Keratinocyte (primary cell): ENCODE data around the gene KRT78. TPM values are rescaled to one million over a fixed set of nuclear protein-coding genes. Genes with fewer than 3 reads are reported as not detected.
A peak's percentile ranks its signal among the peaks of the same experiment; 100 is the strongest.

ENCODE experiments used
- DNase-seq: peaks from one replicate; pipeline ENCODE4 v3.0.0-alpha.2; 2011; ENCODE audit warnings: low read depth, missing footprints, low spot score
- FAIRE-seq: peaks from 2 replicates; lab custom pipeline; 2011; peaks lifted over from hg19 to GRCh38; lab: Jason Lieb, UNC
- H2AFZ ChIP-seq: 2 replicates; pipeline ENCODE4 v1.6.0; 2012; ENCODE audit warnings: low read length, control low read depth, inconsistent platforms; ENCODE audit not compliant: control insufficient read depth
- H3K27ac ChIP-seq: 2 replicates; pipeline ENCODE4 v1.5.1; 2011; ENCODE audit warnings: low read length; ENCODE audit not compliant: control insufficient read depth, insufficient read depth
- H3K27me3 ChIP-seq: 3 replicates; pipeline ENCODE4 v1.6.0; 2011; ENCODE audit warnings: low read length; ENCODE audit not compliant: control insufficient read depth, insufficient read depth; ENCODE audit errors: extremely low read depth
- H3K36me3 ChIP-seq, 2 experiments: 2 replicates in 1 of 2; 3 replicates in 1 of 2; pipeline ENCODE4 v1.5.1; 2011; ENCODE audit warnings: low read length in 2 of 2, mild to moderate bottlenecking in 1 of 2; ENCODE audit not compliant: control insufficient read depth in 2 of 2, insufficient read depth in 2 of 2; ENCODE audit errors: extremely low read depth in 1 of 2
- H3K4me1 ChIP-seq: 3 replicates; pipeline ENCODE4 v1.5.1; 2011; ENCODE audit warnings: low read length; ENCODE audit not compliant: control insufficient read depth, insufficient read depth; ENCODE audit errors: extremely low read depth
- H3K4me2 ChIP-seq: 3 replicates; pipeline ENCODE4 v1.6.0; 2011; ENCODE audit warnings: low read depth, low read length; ENCODE audit not compliant: control insufficient read depth, insufficient read depth; ENCODE audit errors: extremely low read depth
- H3K4me3 ChIP-seq, 3 experiments: fragments of 200-600 bp in 1 of 3; sonication (generic) in 1 of 3; 2 replicates in 2 of 3; 3 replicates in 1 of 3; pipeline ENCODE4 v1.5.1; 2011 to 2016; ENCODE audit warnings: low read length in 3 of 3, mild to moderate bottlenecking in 3 of 3, control low read depth in 2 of 3, inconsistent platforms in 1 of 3, low read depth in 1 of 3, mixed read lengths in 1 of 3, mixed run types in 1 of 3, moderate library complexity in 1 of 3; ENCODE audit not compliant: control insufficient read depth in 2 of 3, insufficient read depth in 2 of 3; ENCODE audit errors: extremely low read depth in 1 of 3
- H3K79me2 ChIP-seq: 2 replicates; pipeline ENCODE4 v1.6.0; 2012; ENCODE audit warnings: low read length; ENCODE audit not compliant: control insufficient read depth, insufficient read depth
- H3K9ac ChIP-seq: 3 replicates; pipeline ENCODE4 v1.6.0; 2011; ENCODE audit warnings: low read length; ENCODE audit not compliant: control insufficient read depth, insufficient read depth; ENCODE audit errors: extremely low read depth
- H3K9me1 ChIP-seq: 3 replicates; pipeline ENCODE4 v1.6.0; 2011; ENCODE audit warnings: low read length; ENCODE audit not compliant: control insufficient read depth, insufficient read depth; ENCODE audit errors: extremely low read depth
- H3K9me3 ChIP-seq: 2 replicates; pipeline ENCODE4 v1.5.1; 2012; ENCODE audit warnings: low read depth, low read length; ENCODE audit not compliant: control insufficient read depth
- H4K20me1 ChIP-seq: 3 replicates; pipeline ENCODE4 v1.6.0; 2011; ENCODE audit warnings: low read length; ENCODE audit not compliant: control insufficient read depth, insufficient read depth; ENCODE audit errors: extremely low read depth
- CTCF ChIP-seq, 3 experiments: IDR thresholded peaks in 1 of 3; conservative IDR thresholded peaks in 1 of 3; optimal IDR thresholded peaks in 1 of 3; 2 replicates in 2 of 3; 3 replicates in 1 of 3; pipeline versions ENCODE3 to v1.5.1; 2011; ENCODE audit warnings: low read length in 3 of 3, mild to moderate bottlenecking in 3 of 3, moderate library complexity in 2 of 3, control low read depth in 1 of 3, inconsistent platforms in 1 of 3; ENCODE audit not compliant: insufficient read depth in 2 of 3; ENCODE audit errors: extremely low read depth in 1 of 3
- EZH2 ChIP-seq: IDR thresholded peaks from one replicate; pipeline ENCODE4 v1.6.1; 2012; ENCODE audit warnings: inconsistent platforms, mild to moderate bottlenecking, low read length, moderate library complexity
- dilution Hi-C: fragments of 300-500 bp; cut with MboI; formaldehyde crosslinking; loops from one replicate; pipeline ENCODE4 v1.7.0; 2020; ENCODE audit warnings: low sequenced_read_pairs; ENCODE audit not compliant: extremely low pct_ligation_motif_present
- polyA plus RNA-seq, 5 experiments: library from polyadenylated mRNA; depleted of rRNA in 3 of 5; stranded (reverse) in 3 of 5; stranded (forward) in 1 of 5; unstranded in 1 of 5; fragments of >200 nt; gene quantifications; 1 replicate in 1 of 5; 2 replicates in 3 of 5; 3 replicates in 1 of 5; pipeline versions ENCODE4 v1.2.1 to v1.2.3, GENCODE V29; 2011 to 2012; ENCODE audit warnings: missing spikeins in 2 of 5, low read depth in 1 of 5, low replicate concordance in 1 of 5

The KRT78 gene
- polyA plus RNA-seq, 1 donor (not counting 4 experiments of a cell fraction or from before 2014, with no cell fraction given), result 0.96 TPM

DNA sequence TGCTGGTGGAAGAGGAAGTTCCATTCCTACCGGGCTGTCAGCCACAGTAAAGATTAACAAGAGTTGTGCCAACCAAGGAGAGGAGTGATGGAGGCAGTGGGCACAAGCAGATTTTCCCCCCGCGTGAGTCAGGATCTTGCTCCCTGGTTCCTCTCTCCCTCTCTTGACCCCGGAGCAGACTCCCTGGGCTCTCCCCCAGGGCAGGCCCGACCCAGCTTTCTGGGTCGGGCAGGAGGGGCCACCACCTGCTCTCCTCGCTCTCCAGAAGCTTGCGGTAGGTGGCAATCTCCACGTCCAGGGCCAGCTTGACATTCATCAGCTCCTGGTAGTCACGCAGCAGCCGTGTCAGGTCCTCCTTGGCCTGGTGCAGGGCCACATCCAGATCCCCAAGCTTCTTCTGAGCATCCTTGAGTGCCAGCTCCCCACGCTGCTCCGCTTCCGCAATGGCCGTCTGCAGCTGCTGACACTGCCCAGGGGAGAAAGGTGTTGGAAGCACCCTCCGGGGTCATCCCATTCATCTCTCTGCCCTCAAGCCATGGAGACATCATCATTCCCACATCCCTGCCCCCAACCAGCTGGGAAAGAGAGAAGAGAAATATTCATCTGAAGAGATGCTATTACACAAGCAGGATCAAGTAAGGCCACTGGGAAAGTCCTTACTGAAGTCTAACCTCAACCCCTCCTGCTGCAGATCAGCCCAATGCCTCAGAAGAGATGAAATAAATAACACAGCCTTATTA, 25.9 kb downstream of the KRT78 start:
- Histone ChIP-seq H4K20me1 (peaks cover 4% of the 10 kb centered on the region), H3K36me3 (no peaks in the 10 kb centered on the region), H3K9me3 (no peaks in the 10 kb centered on the region), H2AFZ (no peak overlapping the region), H3K79me2 (no peaks in the 10 kb centered on the region), H3K4me1 (no peaks in the 10 kb centered on the region), H3K4me2 (no peak overlapping the region), H3K27me3 (peaks cover 24% of the 10 kb centered on the region), H3K9me1 (no peaks in the 10 kb centered on the region), H3K4me3 (no peak overlapping the region), H3K27ac (no peak overlapping the region), H3K9ac (no peak overlapping the region)
- DNase-seq (no peak), FAIRE-seq (no peak)
- dilution Hi-C loops, result no loop called here
- TF ChIP-seq CTCF (optimal IDR thresholded peaks at IDR 0.05 in 1 of 3, IDR thresholded peaks at IDR 0.05 in 1 of 3, conservative IDR thresholded peaks at IDR 0.05 in 1 of 3; ENCODE audit: extremely low read depth in 1 of 3, insufficient read depth in 2 of 3, low read length in 3 of 3), result no peak
- no peak for TF ChIP-seq EZH2

DNA sequence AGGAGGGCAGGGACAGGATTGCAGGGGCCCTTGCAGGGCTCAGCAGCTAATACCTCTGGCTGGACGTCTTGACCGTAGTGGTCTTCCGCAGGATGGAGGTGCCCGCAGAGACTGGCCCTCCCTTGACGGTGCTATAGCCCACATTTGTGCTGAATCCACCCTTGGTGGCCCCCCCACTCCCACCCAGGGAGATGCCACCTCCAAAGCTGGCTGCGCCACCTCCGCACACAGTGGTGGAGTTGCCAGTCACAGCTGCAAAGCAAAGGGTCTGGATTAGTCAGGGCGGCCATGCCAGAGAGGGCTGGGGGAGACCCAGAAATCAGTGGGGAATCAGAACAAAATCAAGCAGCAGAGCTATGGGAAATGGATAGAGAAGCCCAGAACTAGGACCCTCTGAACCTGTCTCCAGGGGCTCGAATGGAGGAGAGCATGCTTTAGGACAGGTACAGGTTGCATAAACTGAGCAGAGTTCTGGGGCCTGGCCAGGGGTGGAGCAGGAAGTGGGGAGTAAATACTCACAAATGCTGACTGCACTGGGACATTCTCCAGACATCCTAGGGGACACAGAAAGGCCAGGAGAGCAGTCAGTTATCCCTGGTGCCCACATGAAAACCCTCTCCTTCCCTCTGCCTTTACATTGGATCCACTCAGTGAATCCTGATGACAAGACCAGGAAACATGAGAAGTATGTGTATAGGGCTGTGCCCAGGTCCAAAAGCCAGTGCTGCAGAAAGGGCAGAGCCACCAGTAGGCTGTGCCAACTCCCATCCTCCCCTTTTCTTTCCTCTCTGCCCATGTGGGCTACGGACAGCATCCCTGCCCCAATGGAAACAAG, 26.8 kb downstream of the KRT78 start:
- no peaks in the 10 kb centered on the region for H3K4me1 ChIP-seq
- no peak for DNase-seq

More for the DNA sequence above, 26.8 kb downstream of the KRT78 start:
- no peak overlapping the region for H2AFZ ChIP-seq
- H3K9ac ChIP-seq, result no peak overlapping the region
- H3K36me3 ChIP-seq, result no peaks in the 10 kb centered on the region
- TF ChIP-seq CTCF (optimal IDR thresholded peaks at IDR 0.05 in 1 of 3, IDR thresholded peaks at IDR 0.05 in 1 of 3, conservative IDR thresholded peaks at IDR 0.05 in 1 of 3; ENCODE audit: extremely low read depth in 1 of 3, insufficient read depth in 2 of 3, low read length in 3 of 3) (no peak), EZH2 (no peak)
- peaks cover 4% of the 10 kb centered on the region for H4K20me1 ChIP-seq
- H3K27ac ChIP-seq, result no peak overlapping the region
- H3K27me3 ChIP-seq, result peaks cover 25% of the 10 kb centered on the region
- H3K9me1 ChIP-seq, result no peaks in the 10 kb centered on the region
- no peak overlapping the region for H3K4me3 ChIP-seq
- FAIRE-seq, result peak; percentile 32
- H3K79me2 ChIP-seq, result no peaks in the 10 kb centered on the region
- H3K9me3 ChIP-seq, result no peaks in the 10 kb centered on the region
- dilution Hi-C loops, result no loop called here
- H3K4me2 ChIP-seq, result no peak overlapping the region
